BLaER1 treated with 17β-estradiol and CSF1 and Interleukin-3, amounts not matched to agents 10 nM and 100 nM (cell line): Measurements from ENCODE around the gene MKNK1.
A peak's percentile ranks its signal among the peaks of the same experiment; 100 is the strongest.

Experiments used
- H3K27ac ChIP-seq, 11 experiments: shearing (Covaris generic); formaldehyde crosslinking; 2 replicates each; pipeline ENCODE4 v1.8.1; 2022
- H3K27me3 ChIP-seq, 11 experiments: shearing (Covaris generic); formaldehyde crosslinking; 2 replicates each; pipeline ENCODE4 v1.8.1; 2022
- H3K36me3 ChIP-seq, 11 experiments: shearing (Covaris generic); formaldehyde crosslinking; 2 replicates each; pipeline ENCODE4 v1.8.1; 2022
- H3K4me1 ChIP-seq, 10 experiments: shearing (Covaris generic); formaldehyde crosslinking; 2 replicates each; pipeline ENCODE4 v1.8.1; 2022
- H3K4me2 ChIP-seq, 11 experiments: shearing (Covaris generic); formaldehyde crosslinking; 2 replicates each; pipeline ENCODE4 v1.8.1; 2022
- H3K4me3 ChIP-seq, 10 experiments: shearing (Covaris generic); formaldehyde crosslinking; 2 replicates each; pipeline ENCODE4 v1.8.1; 2022
- H3K9ac ChIP-seq, 11 experiments: shearing (Covaris generic); formaldehyde crosslinking; 2 replicates each; pipeline ENCODE4 v1.8.1; 2022
- H3K9me3 ChIP-seq, 11 experiments: shearing (Covaris generic); formaldehyde crosslinking; replicated peaks in 1 of 11; 2 replicates each; pipeline ENCODE4 v1.8.1; 2022
- H4K20me1 ChIP-seq, 11 experiments: shearing (Covaris generic); formaldehyde crosslinking; 2 replicates each; pipeline ENCODE4 v1.8.1; 2022
- Cebpa-rat ChIP-seq, 11 experiments: shearing (Covaris generic); IDR thresholded peaks; 2 replicates each; pipeline ENCODE4 v1.8.1; 2022

Gene MKNK1

GRCh38 chr1:46549697-46550681 lies 54.1 kb downstream of the MKNK1 start:
- H3K9ac ChIP-seq, result 0 out of 22 replicates have a peak overlapping the region, but pooled peaks of 1 of the 11 experiments have one; percentile 9
- no peak for TF ChIP-seq Cebpa-rat (IDR thresholded peaks at IDR 0.05)
- H3K4me1 ChIP-seq, result peaks cover 0 to 10% (median 6%) of the 10 kb centered on the region in 10 experiments; a peak in 5 of 20 replicates
- no peaks in the 10 kb centered on the region for H3K9me3 ChIP-seq
- H3K36me3 ChIP-seq, result no peaks in the 10 kb centered on the region
- no peak overlapping the region for H3K4me3 ChIP-seq
- H3K27me3 ChIP-seq, result no peaks in the 10 kb centered on the region
- H3K4me2 ChIP-seq, result peak overlapping the region in 3 of 11 experiments; percentile 11 to 26 (median 12); a peak in 4 of 22 replicates
- H4K20me1 ChIP-seq, result peaks cover 0 to 3% (median 0%) of the 10 kb centered on the region in 11 experiments; a peak in 2 of 22 replicates
- peak overlapping the region in 2 of 11 experiments; percentile 18 to 50; a peak in 3 of 22 replicates for H3K27ac ChIP-seq

- Histone ChIP-seq H3K9ac (no peak overlapping the region), H3K4me3 (no peak overlapping the region), H4K20me1 (no peaks in the 10 kb centered on the region), H3K27ac (no peak overlapping the region), H3K4me2 (no peak overlapping the region; a peak in 1 of 22 replicates), H3K9me3 (no peaks in the 10 kb centered on the region), H3K4me1 (peaks cover 0 to 10% (median 6%) of the 10 kb centered on the region in 10 experiments; a peak in 5 of 20 replicates), H3K27me3 (peaks cover 0 to 14% (median 5%) of the 10 kb centered on the region in 11 experiments; a peak in 6 of 22 replicates), H3K36me3 (no peaks in the 10 kb centered on the region)
- TF ChIP-seq Cebpa-rat (IDR thresholded peaks at IDR 0.05), result no peak
Observed at GRCh38 chr1:46547481-46548383, 56.3 kb downstream of the MKNK1 start.

- Histone ChIP-seq H3K4me3 (no peak overlapping the region), H3K9me3 (no peaks in the 10 kb centered on the region), H3K27ac (no peak overlapping the region), H3K4me1 (peaks cover 0 to 10% (median 6%) of the 10 kb centered on the region in 10 experiments; a peak in 5 of 20 replicates), H4K20me1 (no peaks in the 10 kb centered on the region), H3K4me2 (peak overlapping the region in 1 of 11 experiments; percentile 11; a peak in 1 of 22 replicates), H3K9ac (no peak overlapping the region), H3K27me3 (peaks cover 0 to 14% (median 5%) of the 10 kb centered on the region in 11 experiments; a peak in 6 of 22 replicates), H3K36me3 (no peaks in the 10 kb centered on the region)
- no peak for TF ChIP-seq Cebpa-rat (IDR thresholded peaks at IDR 0.05)
Observed at GRCh38 chr1:46546210-46546609, 57.9 kb downstream of the MKNK1 start.

GRCh38 chr1:46545784-46546183 lies 58.3 kb downstream of the MKNK1 start:
- Histone ChIP-seq H3K4me3 (no peak overlapping the region), H3K9ac (no peak overlapping the region), H3K4me1 (peaks cover 0 to 10% (median 6%) of the 10 kb centered on the region in 10 experiments; a peak in 5 of 20 replicates), H3K27me3 (peaks cover 0 to 14% (median 5%) of the 10 kb centered on the region in 11 experiments; a peak in 6 of 22 replicates), H4K20me1 (no peaks in the 10 kb centered on the region), H3K36me3 (no peaks in the 10 kb centered on the region), H3K27ac (no peak overlapping the region), H3K4me2 (peak overlapping the region in 1 of 11 experiments; percentile 11; a peak in 1 of 22 replicates), H3K9me3 (no peaks in the 10 kb centered on the region)
- TF ChIP-seq Cebpa-rat (IDR thresholded peaks at IDR 0.05), result no peak

- H3K27me3 ChIP-seq, result peaks cover 0 to 14% (median 5%) of the 10 kb centered on the region in 11 experiments; a peak in 6 of 22 replicates
Observed at GRCh38 chr1:46544561-46545240, 59.4 kb downstream of the MKNK1 start.

GRCh38 chr1:46543761-46544560 lies 60.1 kb downstream of the MKNK1 start:
- Histone ChIP-seq H3K27ac (no peak overlapping the region), H3K9ac (no peak overlapping the region), H3K36me3 (no peaks in the 10 kb centered on the region), H3K4me3 (no peak overlapping the region), H4K20me1 (no peaks in the 10 kb centered on the region), H3K27me3 (peaks cover 0 to 14% (median 5%) of the 10 kb centered on the region in 11 experiments; a peak in 6 of 22 replicates), H3K4me2 (no peak overlapping the region), H3K4me1 (0 out of 20 replicates have a peak, but pooled peaks cover 0 to 5% (median 0%) of the 10 kb centered on the region in 10 experiments), H3K9me3 (no peaks in the 10 kb centered on the region)
- no peak for TF ChIP-seq Cebpa-rat (IDR thresholded peaks at IDR 0.05)

More at GRCh38 chr1:46544561-46545240, 59.4 kb downstream of the MKNK1 start:
- H3K4me1 ChIP-seq, result peaks cover 0 to 8% (median 4%) of the 10 kb centered on the region in 10 experiments; a peak in 5 of 20 replicates
- H3K9me3 ChIP-seq, result no peaks in the 10 kb centered on the region
- no peak overlapping the region for H3K4me3 ChIP-seq
- no peak overlapping the region for H3K27ac ChIP-seq
- no peaks in the 10 kb centered on the region for H4K20me1 ChIP-seq
- no peak overlapping the region for H3K9ac ChIP-seq
- no peaks in the 10 kb centered on the region for H3K36me3 ChIP-seq
- no peak for TF ChIP-seq Cebpa-rat (IDR thresholded peaks at IDR 0.05)
- no peak overlapping the region for H3K4me2 ChIP-seq

GRCh38 chr1:46543382-46543760 lies 60.7 kb downstream of the MKNK1 start:
- no peaks in the 10 kb centered on the region for H3K9me3 ChIP-seq
- H3K36me3 ChIP-seq, result no peaks in the 10 kb centered on the region
- 0 out of 20 replicates have a peak, but pooled peaks cover 0 to 5% (median 0%) of the 10 kb centered on the region in 10 experiments for H3K4me1 ChIP-seq
- H3K9ac ChIP-seq, result no peak overlapping the region
- H3K27ac ChIP-seq, result no peak overlapping the region
- H3K4me3 ChIP-seq, result no peak overlapping the region
- no peak overlapping the region for H3K4me2 ChIP-seq
- H4K20me1 ChIP-seq, result no peaks in the 10 kb centered on the region
- no peak for TF ChIP-seq Cebpa-rat (IDR thresholded peaks at IDR 0.05)
- H3K27me3 ChIP-seq, result peaks cover 0 to 14% (median 5%) of the 10 kb centered on the region in 11 experiments; a peak in 6 of 22 replicates
